PC-3 (cell line): ENCODE data around the gene SLC25A45. TPM values are rescaled to one million over a fixed set of nuclear protein-coding genes. Genes with fewer than 3 reads are reported as not detected.

Experiments used
- ATAC-seq: fragments of 200-7000 bp; cut with Tn5 transposase; 2 replicates; pipeline ENCODE4 v1.9.1; 2020; ENCODE audit warnings: mild to moderate bottlenecking, moderate library complexity
- BruUV-seq: library from RNA; stranded (reverse); fragments of 400-500 nt; replicated peaks from 2 replicates; lab custom pipeline; 2021; lab: Mats Ljungman, UMichigan
- CTCF ChIA-PET: fragments of 300-600 bp; sonication (Branson Sonifier 250); formaldehyde crosslinking; loops from one replicate; lab custom pipeline; 2022; ENCODE audit warnings: antibody characterized with exemption; lab: Charles Lee
- POLR2A ChIA-PET: fragments of 300-600 bp; sonication (Branson Sonifier 250); formaldehyde crosslinking; loops from one replicate; lab custom pipeline; 2022; ENCODE audit warnings: antibody characterized with exemption; ENCODE audit not compliant: unreplicated experiment; lab: Charles Lee
- DNase-seq: peaks from one replicate; pipeline ENCODE4 v3.0.0-alpha.2; 2015
- H2AFZ ChIP-seq: fragments of 300-600 bp; sonication (generic); 2 replicates; pipeline ENCODE4 v1.6.0; 2016; ENCODE audit warnings: antibody characterized with exemption, low read length
- H3F3A ChIP-seq: fragments of 300-600 bp; sonication (generic); one replicate; pipeline ENCODE4 v1.6.0; 2017; ENCODE audit warnings: antibody characterized with exemption, low read length, control low read depth, mild to moderate bottlenecking; ENCODE audit not compliant: unreplicated experiment
- H3K27ac ChIP-seq: fragments of 300-600 bp; sonication (generic); 2 replicates; pipeline ENCODE4 v1.5.1; 2016; ENCODE audit warnings: mild to moderate bottlenecking, low read length
- H3K27me3 ChIP-seq: fragments of 300-600 bp; sonication (generic); 2 replicates; pipeline ENCODE4 v1.6.1; 2016; ENCODE audit warnings: low read length, mixed read lengths
- H3K36me3 ChIP-seq: fragments of 300-600 bp; sonication (generic); 2 replicates; pipeline ENCODE4 v1.6.1; 2016; ENCODE audit warnings: low read depth, mixed run types, low read length, mixed read lengths
- H3K4me1 ChIP-seq: fragments of 300-600 bp; sonication (generic); 2 replicates; pipeline ENCODE4 v1.5.1; 2016; ENCODE audit warnings: low read length; ENCODE audit not compliant: insufficient read depth
- H3K4me2 ChIP-seq: fragments of 300-600 bp; sonication (generic); 2 replicates; pipeline ENCODE4 v1.6.0; 2016; ENCODE audit warnings: low read length
- H3K4me3 ChIP-seq: fragments of 300-600 bp; sonication (generic); 2 replicates; pipeline ENCODE4 v1.5.1; 2016; ENCODE audit warnings: mild to moderate bottlenecking, low read length, mixed read lengths
- H3K79me2 ChIP-seq: fragments of 300-600 bp; sonication (generic); 2 replicates; pipeline ENCODE4 v1.6.1; 2017; ENCODE audit warnings: low read length, mixed read lengths
- H3K9ac ChIP-seq: fragments of 300-600 bp; sonication (generic); 2 replicates; pipeline ENCODE4 v1.6.0; 2016; ENCODE audit warnings: mild to moderate bottlenecking, low read length
- H3K9me2 ChIP-seq: fragments of 300-600 bp; sonication (generic); replicated peaks from 2 replicates; pipeline ENCODE4 v1.6.1; 2016; ENCODE audit warnings: mixed run types, low read length, mixed read lengths
- H3K9me3 ChIP-seq: fragments of 300-600 bp; sonication (generic); 2 replicates; pipeline ENCODE4 v1.6.1; 2016; ENCODE audit warnings: low read length, mixed read lengths
- H4K20me1 ChIP-seq: fragments of 300-600 bp; sonication (generic); 2 replicates; pipeline ENCODE4 v1.6.1; 2016; ENCODE audit warnings: low read length, mixed read lengths
- EZH2 ChIP-seq: fragments of 300-600 bp; sonication (generic); IDR thresholded peaks from one replicate; pipeline ENCODE4 v1.6.1; 2017; ENCODE audit warnings: antibody characterized with exemption, mild to moderate bottlenecking, low read length; ENCODE audit not compliant: unreplicated experiment
- EZH2phosphoT487 ChIP-seq: fragments of 300-600 bp; sonication (generic); IDR thresholded peaks from 2 replicates; pipeline ENCODE4 v1.6.1; 2018; ENCODE audit warnings: mild to moderate bottlenecking, antibody characterized with exemption, low read length, borderline replicate concordance
- intact Hi-C: fragments of 100-400 bp; cut with micrococcal nuclease; formaldehyde crosslinking; loops from 2 replicates; pipeline ENCODE4 v1.9.0; 2023
- total RNA-seq: library from RNA; depleted of rRNA; stranded (reverse); fragments of >200 nt; gene quantifications from 2 replicates; pipeline ENCODE4 v1.2.3, GENCODE V29; 2014; rRNA removed
- TF ChIP-seq, protein P1 (sequence below): fragments of 300-600 bp; sonication (generic); conservative IDR thresholded peaks from 2 replicates; pipeline ENCODE4 v1.5.1; 2017; ENCODE audit warnings: antibody characterized with exemption, low read depth, mild to moderate bottlenecking, low read length

The SLC25A45 gene
- total RNA-seq, 1 experiment from 2014 or later = 12.7 TPM

GRCh38 chr11:65325435-65325834 lies 57.0 kb downstream of the SLC25A45 start:
- peaks cover 23% of the 10 kb centered on the region for H4K20me1 ChIP-seq
- ChIA-PET POLR2A (no interaction called here), CTCF (no interaction called here)
- H3K9me3 ChIP-seq = no peaks in the 10 kb centered on the region
- H3K4me2 ChIP-seq = no peak overlapping the region
- no peak for TF ChIP-seq EZH2
- no peak for TF ChIP-seq EZH2phosphoT487
- TF ChIP-seq, protein P1, sequence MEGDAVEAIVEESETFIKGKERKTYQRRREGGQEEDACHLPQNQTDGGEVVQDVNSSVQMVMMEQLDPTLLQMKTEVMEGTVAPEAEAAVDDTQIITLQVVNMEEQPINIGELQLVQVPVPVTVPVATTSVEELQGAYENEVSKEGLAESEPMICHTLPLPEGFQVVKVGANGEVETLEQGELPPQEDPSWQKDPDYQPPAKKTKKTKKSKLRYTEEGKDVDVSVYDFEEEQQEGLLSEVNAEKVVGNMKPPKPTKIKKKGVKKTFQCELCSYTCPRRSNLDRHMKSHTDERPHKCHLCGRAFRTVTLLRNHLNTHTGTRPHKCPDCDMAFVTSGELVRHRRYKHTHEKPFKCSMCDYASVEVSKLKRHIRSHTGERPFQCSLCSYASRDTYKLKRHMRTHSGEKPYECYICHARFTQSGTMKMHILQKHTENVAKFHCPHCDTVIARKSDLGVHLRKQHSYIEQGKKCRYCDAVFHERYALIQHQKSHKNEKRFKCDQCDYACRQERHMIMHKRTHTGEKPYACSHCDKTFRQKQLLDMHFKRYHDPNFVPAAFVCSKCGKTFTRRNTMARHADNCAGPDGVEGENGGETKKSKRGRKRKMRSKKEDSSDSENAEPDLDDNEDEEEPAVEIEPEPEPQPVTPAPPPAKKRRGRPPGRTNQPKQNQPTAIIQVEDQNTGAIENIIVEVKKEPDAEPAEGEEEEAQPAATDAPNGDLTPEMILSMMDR = no peak
- DNase-seq (no peak), ATAC-seq (no peak)
- H3F3A ChIP-seq = no peaks in the 10 kb centered on the region
- peaks cover 18% of the 10 kb centered on the region for H3K79me2 ChIP-seq
- intact Hi-C loops = no loop called here
- H3K9me2 ChIP-seq = no peaks in the 10 kb centered on the region
- no peak overlapping the region for H3K9ac ChIP-seq
- H3K4me3 ChIP-seq = no peak overlapping the region
- no peaks in the 10 kb centered on the region for H3K27me3 ChIP-seq
- no peak overlapping the region for H3K27ac ChIP-seq
- H3K36me3 ChIP-seq = peaks cover 24% of the 10 kb centered on the region
- peaks cover 9% of the 10 kb centered on the region for H3K4me1 ChIP-seq
- no peak overlapping the region for H2AFZ ChIP-seq
- BruUV-seq = no TSS peak

Other genes starting within 250 kb of the SLC25A45 start
- gene SYVN1, start 248.1 kb downstream of the SLC25A45 start, total RNA-seq = 22.3 and 33.2 TPM in 2 replicates
- not detected in 2 replicates for gene SPDYC, start 212.4 kb downstream of the SLC25A45 start, total RNA-seq
- 307 and 407 TPM in 2 replicates for gene CAPN1, start 200.7 kb downstream of the SLC25A45 start, total RNA-seq
- 29.0 and 39.7 TPM in 2 replicates for gene POLA2, start 120.7 kb downstream of the SLC25A45 start, total RNA-seq
- gene CDC42EP2, start 67.8 kb downstream of the SLC25A45 start, total RNA-seq = 16.6 and 25.7 TPM in 2 replicates
- gene DPF2, start 48.8 kb downstream of the SLC25A45 start, total RNA-seq = 45.8 and 63.1 TPM in 2 replicates
- 1.3 and 1.6 TPM in 2 replicates for gene TIGD3, start 27.9 kb downstream of the SLC25A45 start, total RNA-seq
- gene FRMD8, start 4.0 kb upstream of the SLC25A45 start, total RNA-seq = 68.3 and 93.2 TPM in 2 replicates
- gene NEAT1, start 40.2 kb upstream of the SLC25A45 start, total RNA-seq = 47.9 and 96.6 TPM in 2 replicates
- 1,345 and 2,062 TPM in 2 replicates for gene MALAT1, start 116.4 kb upstream of the SLC25A45 start, total RNA-seq
- gene SCYL1, start 142.4 kb upstream of the SLC25A45 start, total RNA-seq = 201 and 262 TPM in 2 replicates
- gene LTBP3, start 175.7 kb upstream of the SLC25A45 start, total RNA-seq = 197 and 233 TPM in 2 replicates
- 126 and 206 TPM in 2 replicates for gene ZNRD2, start 187.8 kb upstream of the SLC25A45 start, total RNA-seq
- gene FAM89B, start 189.9 kb upstream of the SLC25A45 start, total RNA-seq = 76.3 and 87.7 TPM in 2 replicates
- gene EHBP1L1, start 193.4 kb upstream of the SLC25A45 start, total RNA-seq = 126 and 200 TPM in 2 replicates
- 0.58 and 0.69 TPM in 2 replicates for gene KCNK7, start 213.2 kb upstream of the SLC25A45 start, total RNA-seq
- gene MAP3K11, start 231.6 kb upstream of the SLC25A45 start, total RNA-seq = 80.1 and 106 TPM in 2 replicates
- gene PCNX3, start 233.1 kb upstream of the SLC25A45 start, total RNA-seq = 53.6 and 69.9 TPM in 2 replicates